A673 (cell line): ENCODE measurements around the gene KLF11. TPM values are rescaled to one million over a fixed set of nuclear protein-coding genes. Genes with fewer than 3 reads are reported as not detected.

Experiments used
- BruUV-seq: library from RNA; stranded (reverse); fragments of 400-500 nt; replicated peaks from 2 replicates; lab custom pipeline; 2021; lab: Mats Ljungman, UMichigan
- CTCF ChIA-PET: fragments of 300-600 bp; sonication (Branson Sonifier 250); formaldehyde crosslinking; loops from one replicate; lab custom pipeline; 2022; ENCODE audit warnings: antibody characterized with exemption; lab: Charles Lee
- POLR2A ChIA-PET: fragments of 300-600 bp; sonication (Branson Sonifier 250); formaldehyde crosslinking; loops from one replicate; lab custom pipeline; 2022; ENCODE audit warnings: antibody characterized with exemption; ENCODE audit not compliant: low non-redundant PET; lab: Charles Lee
- DNase-seq: peaks from one replicate; pipeline ENCODE4 v3.0.0-alpha.2; 2015; ENCODE audit warnings: low spot score
- H3K27ac ChIP-seq: fragments of 200-600 bp; sonication (generic); 2 replicates; pipeline ENCODE4 v1.5.1; 2016; ENCODE audit warnings: mixed run types, low read depth, mild to moderate bottlenecking, mixed read lengths, antibody characterized with exemption, low read length; ENCODE audit not compliant: poor library complexity, severe bottlenecking
- H3K27me3 ChIP-seq: fragments of 200-600 bp; sonication (generic); replicated peaks from 2 replicates; pipeline ENCODE4 v1.6.1; 2017; ENCODE audit warnings: mixed run types, low read depth, mild to moderate bottlenecking, mixed read lengths, antibody characterized with exemption, low read length; ENCODE audit not compliant: insufficient read depth, poor library complexity
- H3K36me3 ChIP-seq: fragments of 200-600 bp; sonication (generic); 2 replicates; pipeline ENCODE4 v1.6.1; 2016; ENCODE audit warnings: mixed run types, mild to moderate bottlenecking, mixed read lengths, antibody characterized with exemption, low read length; ENCODE audit not compliant: insufficient read depth, poor library complexity, severe bottlenecking
- H3K4me1 ChIP-seq: fragments of 200-600 bp; sonication (generic); 2 replicates; pipeline ENCODE4 v1.6.1; 2017; ENCODE audit warnings: mixed run types, mild to moderate bottlenecking, mixed read lengths, antibody characterized with exemption, low read length; ENCODE audit not compliant: insufficient read depth, poor library complexity, severe bottlenecking
- H3K4me3 ChIP-seq: fragments of 200-600 bp; sonication (generic); 2 replicates; pipeline ENCODE4 v1.5.1; 2016; ENCODE audit warnings: low read depth, mixed run types, mild to moderate bottlenecking, mixed read lengths, low read length; ENCODE audit not compliant: poor library complexity, severe bottlenecking
- H3K9me3 ChIP-seq: fragments of 200-600 bp; sonication (generic); 2 replicates; pipeline ENCODE4 v1.6.1; 2016; ENCODE audit warnings: mixed run types, low read depth, mild to moderate bottlenecking, mixed read lengths, antibody characterized with exemption, low read length; ENCODE audit not compliant: poor library complexity, severe bottlenecking
- CTCF ChIP-seq: fragments of 300-800, 200-600 bp; sonication (generic); conservative IDR thresholded peaks from 2 replicates; pipeline ENCODE4 v1.5.1; 2017; ENCODE audit warnings: low read depth, mild to moderate bottlenecking, antibody characterized with exemption, low read length, moderate library complexity, mixed read lengths
- EZH2 ChIP-seq: fragments of 200-600 bp; sonication (generic); IDR thresholded peaks from 2 replicates; pipeline ENCODE4 v1.6.1; 2017; ENCODE audit warnings: borderline replicate concordance, low read depth, mild to moderate bottlenecking, mixed read lengths, antibody characterized with exemption, low read length; ENCODE audit not compliant: poor library complexity, severe bottlenecking
- intact Hi-C: fragments of 100-400 bp; cut with micrococcal nuclease; formaldehyde crosslinking; loops from one replicate; pipeline ENCODE4 v1.10.0; 2022; ENCODE audit not compliant: unreplicated experiment
- total RNA-seq: library from RNA; stranded (reverse); gene quantifications from 2 replicates; pipeline ENCODE4 v1.2.3, GENCODE V29; 2021

The KLF11 gene
- total RNA-seq, 1 experiment from 2014 or later = 3.0 TPM

- Histone ChIP-seq H3K27ac (no peak overlapping the region), H3K9me3 (peaks cover 6% of the 10 kb centered on the region), H3K4me3 (no peak overlapping the region), H3K4me1 (no peaks in the 10 kb centered on the region), H3K27me3 (peaks cover 17% of the 10 kb centered on the region), H3K36me3 (no peaks in the 10 kb centered on the region)
- intact Hi-C loops = loop anchor here (10.0 kb wide), 1 partner anchor 593 kb away; no protein-coding TSS in a partner anchor
- no peak for DNase-seq
- POLR2A ChIA-PET = no interaction called here
- CTCF ChIA-PET = interaction anchor here (1.0 to 3.6 kb wide), 5 partner anchors 11 to 363 kb away, joined by 3 to 56 read pairs (median 6); no protein-coding TSS in a partner anchor
- TF ChIP-seq EZH2 (no peak), CTCF (no peak)
- BruUV-seq = no TSS peak
These were observed 28.2 kb downstream of the KLF11 start for GRCh38 chr2:10071595-10071994.

- TF ChIP-seq CTCF = peak; percentile 87
- no peak for TF ChIP-seq EZH2
- H3K9me3 ChIP-seq = peaks cover 3% of the 10 kb centered on the region
- H3K36me3 ChIP-seq = no peaks in the 10 kb centered on the region
- H3K4me3 ChIP-seq = no peak overlapping the region
- BruUV-seq = no TSS peak
- peak; percentile 91 for DNase-seq
- H3K27ac ChIP-seq = no peak overlapping the region
- peaks cover 30% of the 10 kb centered on the region for H3K27me3 ChIP-seq
- intact Hi-C loops = loop anchor here (1.0 to 10.0 kb wide), 2 partner anchors 362 to 592 kb away; no protein-coding TSS in a partner anchor
- POLR2A ChIA-PET = interaction anchor here (0.6 kb wide), 1 partner anchor 375 kb away, joined by 7 read pairs; the partner anchor contains the start of gene ODC1
- CTCF ChIA-PET = interaction anchor here (0.5 to 3.6 kb wide), 11 partner anchors 10 to 457 kb away, joined by 3 to 56 read pairs (median 6); no protein-coding TSS in a partner anchor
- H3K4me1 ChIP-seq = no peaks in the 10 kb centered on the region
These were observed 29.5 kb downstream of the KLF11 start for GRCh38 chr2:10072656-10073480.

- no TSS peak for BruUV-seq
- CTCF ChIA-PET = interaction anchor here (0.6 to 3.6 kb wide), 2 partner anchors 14 to 361 kb away, joined by 3 to 56 read pairs; no protein-coding TSS in a partner anchor
These were observed 30.4 kb downstream of the KLF11 start for GRCh38 chr2:10073706-10074105.

More at GRCh38 chr2:10073706-10074105, 30.4 kb downstream of the KLF11 start:
- H3K9me3 ChIP-seq = no peaks in the 10 kb centered on the region
- intact Hi-C loops = loop anchor here (10.0 kb wide), 1 partner anchor 591 kb away; no protein-coding TSS in a partner anchor
- no peak overlapping the region for H3K27ac ChIP-seq
- peaks cover 38% of the 10 kb centered on the region for H3K27me3 ChIP-seq
- H3K4me1 ChIP-seq = no peaks in the 10 kb centered on the region
- POLR2A ChIA-PET = no interaction called here
- no peak for TF ChIP-seq EZH2
- TF ChIP-seq CTCF = no peak
- H3K36me3 ChIP-seq = no peaks in the 10 kb centered on the region
- no peak for DNase-seq
- H3K4me3 ChIP-seq = no peak overlapping the region
